Left lobe of liver (tissue), 2 donors: Measurements from ENCODE around the gene CREG2. TPM values are rescaled to one million over a fixed set of nuclear protein-coding genes. Genes with fewer than 3 reads are reported as not detected.
"Not testable (repeated sequence)": the region's sequence is repeated elsewhere in the genome, so short reads cannot be mapped to it uniquely, and the experiment has no call there.

Experiments used
- ATAC-seq: fragments of 200-7000 bp; cut with Tn5 transposase; one replicate; pipeline ENCODE4 v1.9.1; 2020; ENCODE audit warnings: mild to moderate bottlenecking, moderate library complexity
- DNase-seq: peaks from one replicate; pipeline ENCODE4 v3.0.0-alpha.2; 2020; ENCODE audit warnings: low spot score
- total RNA-seq: library from RNA; stranded (reverse); gene quantifications from one replicate; pipeline ENCODE4 v1.2.1, GENCODE V29; 2021
- donor health status: DM: no; HTN: no; CAD: no; lungs with moderate emphysema.
- donor health status: DM: no; HTN: yes; CAD: no.

CREG2 gene
- total RNA-seq, 1 donor from 2014 or later = not detected

DNA sequence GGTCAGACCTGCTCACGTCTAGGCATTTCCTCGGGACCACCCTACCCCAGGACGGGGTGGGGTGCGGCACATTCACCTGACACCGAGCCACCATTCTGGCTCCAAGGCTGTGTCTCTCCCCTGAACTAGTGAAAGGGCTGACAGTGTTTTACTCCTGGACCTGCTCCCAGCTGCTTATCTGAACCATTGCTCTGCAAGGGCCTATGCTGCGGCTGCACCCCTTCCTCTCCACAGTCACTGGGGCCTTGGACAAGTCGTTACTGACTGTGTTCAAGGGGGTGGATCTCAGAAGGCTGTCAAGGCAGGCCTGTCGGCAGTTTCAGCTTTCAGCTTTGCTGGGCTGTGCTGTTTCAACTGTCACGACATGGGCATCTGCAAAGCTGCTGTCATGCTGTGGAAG lies 11.7 kb downstream of the CREG2 start:
- no peak for DNase-seq
- no peak for ATAC-seq

DNA sequence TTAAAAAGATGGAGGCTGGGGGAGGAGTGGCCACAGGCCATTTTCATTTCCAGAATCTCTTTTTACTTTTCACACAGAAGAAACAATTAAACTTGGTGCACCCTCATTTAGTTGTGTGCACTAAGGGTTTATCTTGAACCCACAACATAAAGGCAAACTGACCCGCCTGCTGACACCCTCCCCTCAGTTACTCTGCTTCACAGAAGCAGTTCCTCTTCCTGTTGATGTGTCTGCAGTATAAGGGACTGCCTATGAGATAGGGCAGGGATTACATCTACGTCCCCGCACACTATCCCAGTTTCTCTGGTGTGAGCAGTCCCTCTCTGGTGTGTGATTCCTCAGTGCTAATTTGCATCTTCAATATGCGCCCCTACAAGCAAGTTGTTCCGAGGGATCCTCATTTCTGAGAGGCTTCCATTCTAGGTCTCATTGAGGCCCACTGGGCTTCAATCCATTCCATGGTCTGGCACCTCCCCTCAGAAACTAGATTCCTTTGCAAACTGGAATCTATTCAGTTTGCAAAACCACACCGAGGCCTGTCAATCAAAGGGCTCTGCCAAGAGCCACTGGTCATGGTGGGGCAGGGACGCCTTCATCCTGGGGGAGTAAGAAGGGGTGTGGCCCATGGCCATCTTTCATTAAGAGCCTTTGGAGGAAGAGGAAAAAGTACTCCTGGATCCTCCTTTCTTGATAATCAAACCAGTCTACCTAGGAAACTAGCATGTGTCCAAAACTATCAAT lies 12.3 kb downstream of the CREG2 start:
- DNase-seq (no peak), ATAC-seq (no peak)

DNA sequence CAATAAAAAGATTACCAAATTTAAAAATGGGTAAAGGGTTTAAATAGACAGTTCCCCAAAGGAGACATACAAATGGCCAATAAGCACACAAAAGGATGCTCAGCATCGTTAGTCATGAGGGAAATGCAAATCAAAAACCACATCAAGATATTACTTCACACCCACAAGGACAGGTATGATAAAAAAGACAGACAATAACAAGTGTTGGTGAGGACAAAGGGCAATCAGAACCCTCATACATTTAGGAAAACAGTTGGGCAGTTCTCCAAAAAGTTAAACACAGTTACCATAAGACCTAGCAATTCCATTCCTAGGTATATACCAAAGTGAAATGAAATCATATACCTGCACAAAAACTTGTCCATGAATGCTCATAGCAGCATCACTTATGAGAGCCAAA lies 14.5 kb downstream of the CREG2 start:
- ATAC-seq = no peak
- no peak for DNase-seq

DNA sequence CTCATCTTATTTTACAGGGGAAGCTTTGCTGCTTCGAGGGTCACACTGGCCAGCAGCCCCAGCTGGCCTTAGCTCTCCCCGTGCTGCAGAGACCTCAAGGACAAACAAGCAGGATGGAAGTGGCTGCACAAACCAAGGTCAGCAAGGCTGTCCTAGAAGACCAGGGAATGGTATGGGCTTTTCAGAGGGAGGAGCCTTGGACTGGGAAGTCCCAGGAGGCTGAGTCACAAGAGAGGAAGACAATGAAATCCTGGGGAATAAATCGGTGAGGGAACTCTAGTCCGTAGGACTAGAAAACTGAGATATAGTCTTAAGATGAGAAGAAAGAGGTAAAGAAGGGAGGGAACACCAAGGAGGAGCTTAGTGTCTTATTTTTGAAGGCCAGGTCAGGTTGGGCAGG lies 15.7 kb downstream of the CREG2 start:
- ATAC-seq (no peak), DNase-seq (no peak)

DNA sequence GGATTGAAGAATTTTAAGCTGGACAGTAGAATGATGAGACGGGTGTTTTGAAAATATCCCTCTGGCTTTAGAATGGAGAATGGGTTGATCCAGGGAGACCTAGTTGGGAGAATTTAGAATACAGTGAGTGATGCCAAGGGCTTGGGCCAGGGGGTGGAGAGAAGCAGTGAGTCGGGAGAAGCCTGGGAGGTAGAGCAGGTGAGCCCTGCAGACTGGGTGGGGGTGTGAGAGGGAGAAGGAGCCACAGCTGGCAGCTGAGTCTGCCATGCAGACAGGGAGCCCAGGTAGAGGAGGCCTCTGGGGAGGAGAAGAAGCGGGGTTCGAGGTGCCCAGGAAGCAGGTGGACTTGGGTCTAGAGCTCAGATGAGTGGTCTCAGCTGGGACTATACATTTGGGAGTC lies 18.2 kb downstream of the CREG2 start:
- no peak for DNase-seq
- ATAC-seq = no peak

DNA sequence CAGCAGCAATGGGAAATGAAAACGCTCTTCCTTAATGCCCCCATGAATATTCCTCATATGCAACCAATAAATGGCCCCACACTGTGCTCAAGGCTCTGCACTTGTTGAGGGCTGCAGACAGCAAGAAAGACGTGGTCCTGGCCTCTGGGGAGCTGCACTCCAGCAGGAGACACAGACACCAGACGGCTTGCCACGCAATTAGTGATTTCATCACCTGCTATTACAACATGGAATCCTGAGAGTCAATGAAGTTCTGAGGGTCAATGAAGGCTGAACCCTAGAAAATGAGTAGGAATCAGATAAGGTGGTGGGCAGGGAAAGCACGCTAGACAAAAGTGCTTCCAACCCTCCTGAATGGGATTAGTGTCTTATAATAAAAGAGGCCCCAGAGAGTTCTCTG lies 18.9 kb downstream of the CREG2 start:
- no peak for ATAC-seq

DNA sequence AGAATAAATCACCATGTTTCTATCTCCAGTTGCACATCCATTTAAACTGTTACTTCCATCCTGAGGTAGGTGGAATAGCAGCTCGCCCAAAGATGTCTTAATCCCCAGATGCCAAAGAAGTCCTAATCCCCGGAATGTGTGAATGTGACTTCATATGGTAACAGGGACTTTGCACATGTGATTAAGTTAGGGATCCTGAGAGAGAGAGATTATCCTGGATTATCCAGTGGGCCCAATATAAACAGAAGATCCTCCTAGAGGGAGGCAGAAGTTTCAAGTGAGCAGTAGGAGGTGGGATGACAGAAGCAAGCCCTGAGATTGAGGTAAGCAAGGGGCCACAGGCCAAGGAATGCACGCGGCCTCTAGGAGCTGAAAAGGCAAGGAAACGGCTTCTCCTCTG lies 19.8 kb downstream of the CREG2 start:
- DNase-seq (no peak), ATAC-seq (no peak)

More for the DNA sequence above, 18.9 kb downstream of the CREG2 start:
- DNase-seq = no peak

DNA sequence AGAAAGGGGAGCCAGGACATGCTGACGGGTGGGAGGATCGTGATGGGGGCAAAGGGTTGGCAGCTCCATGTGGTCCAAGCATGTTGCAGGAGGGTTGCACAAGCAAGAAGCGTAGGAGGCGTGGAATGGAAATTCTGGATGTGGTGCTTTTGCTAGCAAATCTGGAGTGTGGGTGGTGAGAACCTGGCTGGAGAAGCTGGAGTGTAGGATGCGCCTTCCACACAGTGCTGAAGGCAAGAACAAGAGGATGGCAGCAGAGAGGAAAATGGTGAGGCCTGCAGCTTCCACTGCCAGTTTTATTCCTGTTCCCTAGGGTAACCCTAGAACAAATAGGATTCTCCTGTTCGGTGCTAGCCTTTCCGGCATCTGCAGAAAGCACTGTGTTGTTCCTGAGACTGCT lies 22.4 kb downstream of the CREG2 start:
- DNase-seq = no peak
- ATAC-seq = no peak

DNA sequence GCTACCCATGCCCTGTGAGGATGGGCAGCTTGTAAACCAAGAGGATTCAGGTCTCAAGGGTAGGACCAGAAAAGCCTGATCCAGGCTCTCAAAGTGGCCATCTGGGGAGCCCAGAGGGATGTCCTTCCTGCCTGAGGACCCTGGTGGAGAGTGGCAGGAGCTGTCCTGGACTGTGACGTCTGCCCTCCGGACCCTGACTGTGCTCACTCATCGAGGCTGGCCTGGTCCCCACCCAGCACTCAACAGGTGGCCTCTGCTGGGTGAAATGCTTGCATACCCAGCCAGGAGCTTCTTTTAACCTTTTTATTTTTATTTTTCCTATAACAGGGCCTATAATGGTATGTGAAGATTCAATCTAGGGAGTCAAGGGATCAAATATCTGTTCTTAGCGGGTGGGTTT lies 24.5 kb downstream of the CREG2 start:
- ATAC-seq (no peak), DNase-seq (no peak)

DNA sequence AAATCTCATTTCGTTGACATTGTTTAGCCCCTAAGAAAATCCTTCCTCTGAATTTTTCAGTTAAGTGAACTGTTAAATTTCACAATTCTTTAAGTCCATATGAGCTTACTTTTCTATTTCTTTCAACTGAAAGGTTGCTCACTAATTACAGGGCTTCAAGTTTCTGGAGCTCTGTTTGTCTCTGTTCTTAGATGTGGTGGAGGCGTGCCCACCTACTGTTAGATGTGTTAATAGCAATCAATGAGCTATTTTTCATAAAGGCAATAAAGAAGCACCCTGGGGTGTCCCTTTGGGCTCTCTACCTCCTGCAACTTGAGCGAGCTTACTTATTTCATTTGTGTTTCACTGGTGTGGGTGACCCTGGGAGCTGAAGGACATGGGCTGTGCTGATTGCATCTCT lies 25.0 kb downstream of the CREG2 start:
- no peak for ATAC-seq
- no peak for DNase-seq

DNA sequence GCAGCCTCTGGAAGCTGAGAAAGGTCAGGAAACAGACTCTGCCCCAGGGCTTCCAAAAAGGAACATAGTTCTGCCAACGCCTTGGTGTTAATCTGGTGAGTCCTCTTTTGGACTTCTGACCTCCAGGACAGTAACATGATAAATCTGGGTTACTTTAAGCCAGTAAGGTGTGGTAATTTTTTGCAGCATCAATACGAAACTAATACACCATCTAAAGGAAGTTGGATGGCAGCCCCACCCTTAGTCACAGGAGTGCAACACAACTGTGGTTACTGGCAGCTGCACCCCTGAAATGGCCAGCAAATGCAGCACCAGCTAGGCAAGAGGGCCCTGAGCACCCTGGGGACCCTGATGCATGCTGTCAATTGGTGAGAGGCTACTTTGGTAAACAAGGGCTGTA lies 25.8 kb downstream of the CREG2 start:
- ATAC-seq = no peak
- no peak for DNase-seq

DNA sequence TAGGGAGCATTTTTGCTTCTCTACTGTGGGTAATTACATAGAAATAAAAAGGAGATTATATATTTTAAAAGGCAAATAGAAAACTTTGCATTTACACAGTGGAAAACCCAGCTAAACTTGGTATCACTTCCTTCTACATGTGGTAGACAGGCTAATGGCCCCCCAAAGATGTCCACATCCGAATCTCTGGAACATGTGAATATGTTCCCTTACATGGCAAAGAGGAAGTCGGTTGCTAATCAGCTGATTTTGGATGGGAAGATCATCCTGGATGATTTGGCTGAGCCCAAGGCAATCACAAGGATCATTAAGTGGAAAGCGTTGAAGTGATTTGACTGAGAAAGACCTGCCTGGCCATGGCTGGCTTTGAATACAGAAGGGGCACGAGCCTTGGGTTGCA lies 26.2 kb downstream of the CREG2 start:
- ATAC-seq = no peak
- DNase-seq = no peak

DNA sequence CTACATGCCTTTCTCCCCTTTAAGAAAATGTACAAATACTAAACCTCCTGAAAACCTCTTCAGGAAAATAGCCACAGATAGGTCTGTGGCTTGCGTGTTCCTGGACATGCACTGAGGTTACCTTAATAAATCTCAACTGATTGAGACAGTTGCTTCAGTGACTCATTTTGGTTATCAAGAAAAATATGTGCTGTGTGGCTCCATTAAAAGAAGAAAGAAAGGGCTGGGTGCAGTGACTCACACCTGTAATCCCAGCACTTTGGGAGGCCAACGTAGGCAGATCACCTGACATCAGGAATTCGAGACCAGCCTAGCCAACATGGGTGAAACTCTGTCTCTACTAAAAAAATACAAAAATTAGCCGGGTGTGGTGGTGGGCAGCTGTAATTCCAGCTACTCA lies 27.1 kb downstream of the CREG2 start:
- ATAC-seq = no peak
- no peak for DNase-seq

DNA sequence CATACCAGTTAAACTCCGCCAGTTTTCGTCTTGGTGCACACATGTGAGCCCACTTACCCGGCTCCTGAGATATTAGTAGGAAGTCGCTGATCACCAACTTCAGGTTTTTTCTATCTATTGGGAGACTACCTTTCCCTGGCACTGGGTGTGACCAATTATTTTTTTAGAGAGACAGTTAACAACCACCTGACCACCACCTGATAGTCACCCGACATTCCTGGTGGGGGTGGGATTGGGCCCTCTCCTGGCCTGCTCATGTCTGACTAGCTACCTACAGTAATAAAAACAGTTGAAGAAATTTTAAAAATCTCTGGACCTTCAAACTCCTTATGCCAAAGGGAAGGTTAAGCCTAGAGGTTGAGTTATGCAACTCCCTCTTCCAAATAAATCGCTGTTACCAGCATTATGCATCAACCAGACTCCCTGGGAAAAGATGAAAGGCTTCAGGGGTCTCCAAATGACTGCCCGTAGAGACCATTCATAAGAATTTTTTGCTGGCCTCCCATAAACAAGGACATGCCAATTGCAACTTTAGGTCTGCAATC lies 27.8 kb downstream of the CREG2 start:
- DNase-seq = no peak
- no peak for ATAC-seq

DNA sequence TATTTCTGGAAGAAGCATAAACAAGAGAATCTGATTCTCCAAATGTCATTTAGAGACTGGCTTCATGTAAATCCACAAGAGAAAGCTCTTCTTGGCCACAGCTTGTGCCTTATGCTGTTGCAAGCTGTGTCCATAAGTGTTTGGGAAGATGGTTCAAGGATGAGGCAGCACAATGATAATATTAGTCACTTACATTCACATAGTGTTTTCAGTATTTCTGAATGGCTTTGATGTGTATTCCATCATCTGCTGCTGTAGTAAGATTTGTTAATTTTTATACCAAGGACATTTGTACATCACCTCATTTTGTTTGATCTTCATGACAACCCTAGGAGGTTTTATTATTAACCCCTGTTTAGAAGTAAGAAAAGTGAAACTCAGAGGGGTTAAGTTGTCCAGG lies 29.9 kb downstream of the CREG2 start:
- DNase-seq = no peak
- ATAC-seq = no peak

DNA sequence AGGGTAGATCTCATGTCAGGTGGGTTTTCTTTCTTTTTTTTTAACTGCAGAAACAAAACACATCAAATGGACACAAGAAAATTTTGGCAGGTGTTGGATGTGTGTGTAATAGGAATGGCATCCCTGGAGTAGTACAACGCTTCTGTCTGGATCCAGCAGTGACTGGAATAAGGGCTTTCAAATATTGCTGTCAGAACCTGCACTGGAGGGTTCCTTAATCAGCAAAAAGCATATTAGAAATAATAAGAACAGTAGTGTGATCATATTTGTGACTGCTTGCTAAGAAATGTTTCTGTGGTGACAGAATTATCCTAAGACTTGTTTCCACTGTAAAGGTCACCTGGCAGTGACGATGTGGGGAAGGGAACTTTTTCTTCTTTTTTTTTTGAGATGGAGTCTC lies 30.8 kb downstream of the CREG2 start:
- DNase-seq (no peak), ATAC-seq (no peak)

DNA sequence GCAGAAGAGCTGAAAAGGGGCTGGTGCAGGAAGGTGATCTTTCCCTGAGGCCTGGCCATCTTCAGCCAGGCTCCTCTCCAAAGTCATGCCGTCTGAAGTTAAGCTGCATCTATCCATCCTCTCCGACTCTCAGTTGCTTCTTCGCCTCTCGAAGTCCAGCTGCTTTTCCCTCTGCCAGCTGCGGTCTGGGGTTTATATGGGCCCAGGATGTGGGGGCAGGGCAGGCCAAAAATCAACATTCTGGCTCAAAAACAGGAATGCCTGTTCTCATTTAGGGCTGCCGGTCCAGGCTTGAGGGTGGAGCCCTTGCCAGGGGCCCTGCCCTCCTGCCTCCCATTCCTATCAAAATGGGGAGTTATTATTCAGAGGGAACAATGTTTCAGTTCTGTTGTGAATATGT lies 31.2 kb downstream of the CREG2 start:
- DNase-seq = no peak
- ATAC-seq = no peak

DNA sequence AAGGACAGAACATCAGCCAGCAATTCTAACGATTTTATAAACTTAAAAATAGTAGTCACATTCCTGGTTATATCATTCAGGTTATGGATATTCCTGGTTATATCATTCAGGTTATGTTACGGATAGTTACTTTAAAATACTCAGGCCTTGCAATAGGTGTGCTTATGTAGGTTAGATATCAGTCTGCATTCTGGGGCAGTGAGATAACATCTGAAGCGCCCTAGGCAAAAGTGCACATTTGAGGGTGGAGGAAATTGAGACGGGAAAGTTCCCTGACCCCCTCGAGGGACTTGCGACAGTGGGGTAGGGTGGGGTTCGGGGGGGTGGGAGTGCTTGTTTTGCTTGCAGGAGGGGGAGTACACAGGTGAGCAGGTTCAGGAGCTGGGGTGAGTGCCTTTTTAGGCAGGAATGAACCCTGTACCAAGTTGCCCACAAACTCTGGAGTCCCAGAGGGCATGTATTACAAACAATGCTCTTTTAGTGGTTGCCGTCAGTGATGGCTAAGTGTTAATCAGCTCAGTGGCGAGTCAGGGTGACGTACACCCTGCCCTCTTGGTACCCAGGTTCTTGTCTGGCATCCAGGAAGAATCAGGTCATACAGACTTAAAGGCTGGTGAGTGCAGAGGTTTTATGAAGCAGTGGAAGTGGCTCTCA lies 31.8 kb downstream of the CREG2 start:
- DNase-seq = no peak
- no peak for ATAC-seq

DNA sequence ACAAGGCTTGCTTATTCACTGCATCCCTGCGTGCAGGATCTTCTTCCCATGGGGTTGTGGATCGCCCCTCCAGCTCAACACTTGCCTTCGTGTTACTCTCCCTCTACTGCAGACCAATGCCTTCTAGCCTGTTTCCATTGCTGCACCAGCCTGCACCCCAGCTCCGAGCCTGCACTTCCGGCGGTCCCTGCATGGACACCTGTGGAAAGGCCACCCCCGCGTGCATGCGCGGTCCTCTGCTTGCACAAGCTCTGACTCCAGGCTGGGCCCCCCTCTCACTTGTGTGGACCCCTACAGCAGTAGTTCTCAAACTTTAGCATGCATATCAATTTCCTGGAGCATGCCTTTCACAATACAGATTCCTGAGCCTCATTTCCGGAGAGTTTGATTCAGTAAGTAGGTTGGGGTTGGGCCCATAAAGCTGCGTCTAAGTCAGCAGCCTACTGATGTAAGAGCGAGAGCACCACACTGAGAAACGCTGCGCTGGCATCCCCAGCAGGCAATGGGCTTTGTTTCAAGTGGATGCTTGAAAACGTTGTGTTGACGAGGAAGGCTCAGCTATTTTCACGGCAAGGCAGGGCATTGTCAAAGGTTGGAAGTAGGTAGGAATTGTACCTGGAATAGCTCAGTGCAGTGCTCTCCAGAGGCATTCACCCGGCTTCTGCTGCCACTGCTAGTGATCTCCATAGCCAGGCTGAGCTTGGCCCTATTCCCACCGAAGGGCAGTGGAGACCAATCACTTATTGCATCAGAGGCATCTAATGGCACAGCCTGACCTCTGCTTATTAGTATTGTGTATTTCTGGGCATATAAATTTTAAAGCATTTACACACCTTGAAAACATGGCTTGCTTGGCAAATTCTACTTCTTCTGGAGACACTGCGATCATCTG lies 32.6 kb downstream of the CREG2 start:
- ATAC-seq = peak; percentile 97
- peak; percentile 62 for DNase-seq

DNA sequence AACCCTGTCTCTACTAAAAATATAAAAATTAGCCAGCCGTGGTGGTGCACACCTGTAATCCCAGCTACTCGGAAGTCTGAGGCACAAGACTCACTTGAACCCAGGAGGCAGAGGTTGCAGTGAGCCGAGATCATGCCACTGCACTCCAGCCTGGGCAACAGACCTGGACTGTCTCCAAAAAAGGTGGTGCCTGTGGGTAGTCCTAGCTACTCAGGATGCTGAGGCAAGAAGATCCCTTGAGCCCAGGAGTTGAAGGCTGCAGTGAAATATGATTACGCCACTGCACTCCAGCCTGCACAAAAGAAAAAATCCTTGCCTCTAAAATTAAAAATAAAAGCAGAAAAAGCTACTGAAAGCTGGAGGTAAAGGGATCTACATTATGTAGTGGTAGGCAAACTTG lies 34.7 kb downstream of the CREG2 start:
- DNase-seq, ATAC-seq: not testable (repeated sequence)

DNA sequence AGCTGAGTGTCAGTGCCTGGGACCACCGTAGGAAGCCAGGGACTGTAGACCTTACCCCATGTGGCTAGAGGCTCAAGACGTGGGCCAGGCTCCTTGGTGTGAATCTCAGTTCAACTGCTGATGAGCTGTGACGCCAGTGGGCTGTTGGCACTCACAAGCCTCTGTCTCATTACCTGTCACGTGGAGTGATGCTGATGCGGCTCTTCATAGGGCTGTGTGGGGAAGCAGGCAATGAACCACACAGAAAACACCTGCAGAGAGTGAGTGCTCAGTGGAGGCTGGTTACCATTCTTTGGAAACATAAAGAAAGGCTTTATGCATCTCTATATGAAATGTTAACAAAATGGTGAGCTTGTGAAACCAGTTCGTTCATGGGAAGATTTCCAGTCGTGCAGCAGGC lies 36.1 kb downstream of the CREG2 start:
- ATAC-seq (no peak), DNase-seq (no peak)
